ENCODE measurements around the gene RGR. TPM values are rescaled to one million over a fixed set of nuclear protein-coding genes. Genes with fewer than 3 reads are reported as not detected.
A peak's percentile ranks its signal among the peaks of the same experiment; 100 is the strongest.

RGR gene
- total RNA-seq, 1 donor from 2014 or later = not detected

- Mint-ChIP-seq H3K27me3 (ENCODE audit: low read depth) (no peaks in the 10 kb centered on the region), H3K9me3 (no peaks in the 10 kb centered on the region), H3K4me3 (ENCODE audit: low read depth) (no peak overlapping the region), H3K36me3 (ENCODE audit: low read depth) (no peaks in the 10 kb centered on the region), H3K4me1 (ENCODE audit: low read depth) (no peaks in the 10 kb centered on the region), H3K27ac (no peak overlapping the region)
- intact Hi-C loops (cut with micrococcal nuclease) = no loop called here
- DNase-seq (ENCODE audit: low spot score) = no peak
Observed at GRCh38 chr10:84248794-84249193, 3.9 kb downstream of the RGR start.

GRCh38 chr10:84254552-84255478, 10.0 kb downstream of the RGR start:
- intact Hi-C loops (cut with micrococcal nuclease) = no loop called here
- no peak overlapping the region for H3K4me3 Mint-ChIP-seq (ENCODE audit: low read depth)
- peaks cover 4% of the 10 kb centered on the region for H3K4me1 Mint-ChIP-seq (ENCODE audit: low read depth)
- H3K27me3 Mint-ChIP-seq (ENCODE audit: low read depth) = peaks cover 6% of the 10 kb centered on the region
- H3K36me3 Mint-ChIP-seq (ENCODE audit: low read depth) = no peaks in the 10 kb centered on the region
- H3K9me3 Mint-ChIP-seq = no peaks in the 10 kb centered on the region
- no peak for DNase-seq (ENCODE audit: low spot score)
- H3K27ac Mint-ChIP-seq = no peak overlapping the region

- intact Hi-C loops (cut with micrococcal nuclease) = no loop called here
Observed at GRCh38 chr10:84256510-84257342, 11.9 kb downstream of the RGR start.

GRCh38 chr10:84257343-84258020, 12.6 kb downstream of the RGR start:
- no peak for DNase-seq (ENCODE audit: low spot score)
- H3K27ac Mint-ChIP-seq = no peak overlapping the region
- intact Hi-C loops (cut with micrococcal nuclease) = no loop called here
- H3K4me1 Mint-ChIP-seq (ENCODE audit: low read depth) = peaks cover 4% of the 10 kb centered on the region
- H3K9me3 Mint-ChIP-seq = no peaks in the 10 kb centered on the region
- H3K27me3 Mint-ChIP-seq (ENCODE audit: low read depth) = peaks cover 6% of the 10 kb centered on the region
- no peaks in the 10 kb centered on the region for H3K36me3 Mint-ChIP-seq (ENCODE audit: low read depth)
- no peak overlapping the region for H3K4me3 Mint-ChIP-seq (ENCODE audit: low read depth)

More at GRCh38 chr10:84256510-84257342, 11.9 kb downstream of the RGR start:
- H3K27me3 Mint-ChIP-seq (ENCODE audit: low read depth) = peaks cover 6% of the 10 kb centered on the region
- H3K4me1 Mint-ChIP-seq (ENCODE audit: low read depth) = peaks cover 4% of the 10 kb centered on the region
- no peak overlapping the region for H3K4me3 Mint-ChIP-seq (ENCODE audit: low read depth)
- H3K36me3 Mint-ChIP-seq (ENCODE audit: low read depth) = no peaks in the 10 kb centered on the region
- DNase-seq (ENCODE audit: low spot score) = peak; percentile 27
- no peak overlapping the region for H3K27ac Mint-ChIP-seq
- H3K9me3 Mint-ChIP-seq = no peaks in the 10 kb centered on the region

- H3K36me3 Mint-ChIP-seq (ENCODE audit: low read depth) = no peaks in the 10 kb centered on the region
- no peak overlapping the region for H3K27ac Mint-ChIP-seq
- peaks cover 7% of the 10 kb centered on the region for H3K27me3 Mint-ChIP-seq (ENCODE audit: low read depth)
- intact Hi-C loops (cut with micrococcal nuclease) = no loop called here
- peaks cover 4% of the 10 kb centered on the region for H3K4me1 Mint-ChIP-seq (ENCODE audit: low read depth)
- H3K9me3 Mint-ChIP-seq = no peaks in the 10 kb centered on the region
- no peak for DNase-seq (ENCODE audit: low spot score)
- H3K4me3 Mint-ChIP-seq (ENCODE audit: low read depth) = no peak overlapping the region
Observed at GRCh38 chr10:84258034-84258695, 13.3 kb downstream of the RGR start.

GRCh38 chr10:84261236-84261915, 16.5 kb downstream of the RGR start:
- H3K27me3 Mint-ChIP-seq (ENCODE audit: low read depth) = peaks cover 18% of the 10 kb centered on the region
- H3K4me1 Mint-ChIP-seq (ENCODE audit: low read depth) = peaks cover 8% of the 10 kb centered on the region
- intact Hi-C loops (cut with micrococcal nuclease) = loop anchor here (10.0 kb wide), 2 partner anchors 163 to 453 kb away; no protein-coding TSS in a partner anchor
- H3K9me3 Mint-ChIP-seq = no peaks in the 10 kb centered on the region
- no peak overlapping the region for H3K4me3 Mint-ChIP-seq (ENCODE audit: low read depth)
- no peaks in the 10 kb centered on the region for H3K36me3 Mint-ChIP-seq (ENCODE audit: low read depth)
- no peak for DNase-seq (ENCODE audit: low spot score)
- H3K27ac Mint-ChIP-seq = no peak overlapping the region

- Mint-ChIP-seq H3K9me3 (no peaks in the 10 kb centered on the region), H3K4me1 (ENCODE audit: low read depth) (peaks cover 5% of the 10 kb centered on the region), H3K36me3 (ENCODE audit: low read depth) (no peaks in the 10 kb centered on the region), H3K4me3 (ENCODE audit: low read depth) (no peak overlapping the region), H3K27ac (no peak overlapping the region), H3K27me3 (ENCODE audit: low read depth) (peaks cover 17% of the 10 kb centered on the region)
- no peak for DNase-seq (ENCODE audit: low spot score)
- intact Hi-C loops (cut with micrococcal nuclease) = loop anchor here (10.0 kb wide), 2 partner anchors 162 to 452 kb away; no protein-coding TSS in a partner anchor
Observed at GRCh38 chr10:84262190-84262956, 17.5 kb downstream of the RGR start.

- no peak overlapping the region for H3K4me3 Mint-ChIP-seq (ENCODE audit: low read depth)
- H3K9me3 Mint-ChIP-seq = no peaks in the 10 kb centered on the region
- DNase-seq (ENCODE audit: low spot score) = no peak
- H3K27me3 Mint-ChIP-seq (ENCODE audit: low read depth) = peaks cover 26% of the 10 kb centered on the region
- H3K27ac Mint-ChIP-seq = no peak overlapping the region
- H3K36me3 Mint-ChIP-seq (ENCODE audit: low read depth) = no peaks in the 10 kb centered on the region
- H3K4me1 Mint-ChIP-seq (ENCODE audit: low read depth) = peaks cover 14% of the 10 kb centered on the region
- intact Hi-C loops (cut with micrococcal nuclease) = loop anchor here (1.0 to 10.0 kb wide), 4 partner anchors 111 to 451 kb away; no protein-coding TSS in a partner anchor
Observed at GRCh38 chr10:84263716-84264115, 18.9 kb downstream of the RGR start.

- DNase-seq (ENCODE audit: low spot score) = peak; percentile 47
- Mint-ChIP-seq H3K36me3 (ENCODE audit: low read depth) (no peaks in the 10 kb centered on the region), H3K27me3 (ENCODE audit: low read depth) (peaks cover 32% of the 10 kb centered on the region), H3K27ac (no peak overlapping the region), H3K4me3 (ENCODE audit: low read depth) (no peak overlapping the region), H3K9me3 (no peaks in the 10 kb centered on the region), H3K4me1 (ENCODE audit: low read depth) (peaks cover 17% of the 10 kb centered on the region)
- intact Hi-C loops (cut with micrococcal nuclease) = loop anchor here (1.0 to 10.0 kb wide), 4 partner anchors 110 to 450 kb away; no protein-coding TSS in a partner anchor
Observed at GRCh38 chr10:84264611-84265141, 19.8 kb downstream of the RGR start.

GRCh38 chr10:84265418-84265817, 20.6 kb downstream of the RGR start:
- intact Hi-C loops (cut with micrococcal nuclease) = loop anchor here (10.0 kb wide), 2 partner anchors 159 to 449 kb away; no protein-coding TSS in a partner anchor
- H3K36me3 Mint-ChIP-seq (ENCODE audit: low read depth) = no peaks in the 10 kb centered on the region
- DNase-seq (ENCODE audit: low spot score) = no peak
- no peak overlapping the region for H3K4me3 Mint-ChIP-seq (ENCODE audit: low read depth)
- no peaks in the 10 kb centered on the region for H3K9me3 Mint-ChIP-seq
- H3K4me1 Mint-ChIP-seq (ENCODE audit: low read depth) = peaks cover 17% of the 10 kb centered on the region
- H3K27me3 Mint-ChIP-seq (ENCODE audit: low read depth) = peaks cover 33% of the 10 kb centered on the region
- H3K27ac Mint-ChIP-seq = no peak overlapping the region

All from activated T-helper 2 cell treated with anti-CD3 and anti-CD28 coated beads, Interferon-gamma antibody, Interleukin-2, Interleukin-4, amounts not matched to agents 10 μg/mL and 5 μg/mL and 100 μg/mL, durations not matched to agents 14 hours and 24 hours and 36 hours (primary cell).